K562 treated with DMSO at 1 percent for 12 hours (cell line): ENCODE results near the gene ZNF688. TPM values are rescaled to one million over a fixed set of nuclear protein-coding genes. Genes with fewer than 3 reads are reported as not detected.

Experiments used
- total RNA-seq: library from RNA; unstranded; fragments of 300-600 nt; gene quantifications from 2 replicates; pipeline ENCODE4 v1.2.3, GENCODE V29; 2022; ENCODE audit not compliant: insufficient read depth

Gene ZNF688
- total RNA-seq: 10.1 and 13.2 TPM in 2 replicates

GRCh38 chr16:30571445-30572322 lies at the start of gene ZNF688:
Gene ZNF688 (minus strand): TSS chr16:30571714. CDS start chr16:30571629, 85 bp downstream.

GRCh38 chr16:30609926-30610839 lies 38.7 kb upstream of the ZNF688 start, which contains the start of gene ZNF689:
Gene ZNF689 (minus strand): TSS chr16:30610389. CDS start chr16:30610041, 348 bp downstream.

GRCh38 chr16:30585400-30586191 lies 14.1 kb upstream of the ZNF688 start, which contains the start of gene ZNF785:
Gene ZNF785 (minus strand): TSS chr16:30585697. CDS start chr16:30585611, 86 bp downstream.

GRCh38 chr16:30557957-30558788 lies 13.3 kb downstream of the ZNF688 start, which contains the start of gene ZNF764:
Gene ZNF764 (minus strand): TSS chr16:30558374. CDS start chr16:30558182, 192 bp downstream.

GRCh38 chr16:30534368-30535105 lies 37.0 kb downstream of the ZNF688 start, which contains the start of gene ZNF747:
Gene ZNF747 (minus strand): TSS chr16:30534858. CDS start chr16:30534679, 179 bp downstream.

GRCh38 chr16:30526137-30526822 lies 45.2 kb downstream of the ZNF688 start, which contains the start of gene ZNF768:
Gene ZNF768 (minus strand): TSS chr16:30526566. CDS start chr16:30526413, 153 bp downstream.

Other genes starting within 250 kb of the ZNF688 start
- gene CD2BP2, start 216.4 kb downstream of the ZNF688 start, total RNA-seq: 27.5 and 38.1 TPM in 2 replicates
- gene TBC1D10B, start 201.2 kb downstream of the ZNF688 start, total RNA-seq: 48.7 and 64.0 TPM in 2 replicates
- not detected in 2 replicates for gene MYL11, start 196.9 kb downstream of the ZNF688 start, total RNA-seq
- 1.9 and 3.5 TPM in 2 replicates for gene SEPTIN1, start 189.2 kb downstream of the ZNF688 start, total RNA-seq
- gene ZNF48, start 176.3 kb downstream of the ZNF688 start, total RNA-seq: 8.8 and 9.4 TPM in 2 replicates
- 14.6 and 19.6 TPM in 2 replicates for gene ZNF771, start 164.1 kb downstream of the ZNF688 start, total RNA-seq
- 46.3 and 71.8 TPM in 2 replicates for gene DCTPP1, start 141.7 kb downstream of the ZNF688 start, total RNA-seq
- gene SEPHS2, start 125.8 kb downstream of the ZNF688 start, total RNA-seq: 57.8 and 99.0 TPM in 2 replicates
- 0.15 TPM in 1 of 2 replicates, not detected in the other for gene ITGAL, start 99.0 kb downstream of the ZNF688 start, total RNA-seq
- gene ZNF768, start 45.1 kb downstream of the ZNF688 start, total RNA-seq: 56.9 and 67.2 TPM in 2 replicates
- gene ZNF747, start 36.9 kb downstream of the ZNF688 start, total RNA-seq: 1.8 and 3.8 TPM in 2 replicates
- gene ZNF764, start 13.3 kb downstream of the ZNF688 start, total RNA-seq: 7.4 and 9.7 TPM in 2 replicates
- 2.3 and 6.7 TPM in 2 replicates for gene ZNF785, start 14.0 kb upstream of the ZNF688 start, total RNA-seq
- gene ZNF689, start 38.7 kb upstream of the ZNF688 start, total RNA-seq: 6.9 and 13.4 TPM in 2 replicates
- gene PRR14, start 79.2 kb upstream of the ZNF688 start, total RNA-seq: 61.1 and 69.1 TPM in 2 replicates
- gene FBRS, start 86.7 kb upstream of the ZNF688 start, total RNA-seq: 26.4 and 62.6 TPM in 2 replicates
- 1.5 and 45.9 TPM in 2 replicates for gene SRCAP, start 127.5 kb upstream of the ZNF688 start, total RNA-seq
- gene PHKG2, start 176.7 kb upstream of the ZNF688 start, total RNA-seq: 37.2 and 46.3 TPM in 2 replicates
- 7.9 and 8.0 TPM in 2 replicates for gene CFAP119, start 190.3 kb upstream of the ZNF688 start, total RNA-seq
- gene RNF40, start 190.6 kb upstream of the ZNF688 start, total RNA-seq: 48.2 and 91.4 TPM in 2 replicates
- gene ZNF629, start 215.5 kb upstream of the ZNF688 start, total RNA-seq: 5.3 and 16.0 TPM in 2 replicates